Stimulated activated CD4-positive, alpha-beta T cell treated with anti-CD3 and anti-CD28 coated beads, TNF-alpha, amount 100 ng/mL, for 24 hours (primary cell): ENCODE data around the gene CHRNA10.

ENCODE experiments used
- DNase-seq, 3 experiments: peaks; one replicate each; pipeline ENCODE4 v3.0.0-alpha.2; 2020; ENCODE audit warnings: low read depth in 3 of 3

CHRNA10 gene

GRCh38 chr11:3671334-3672254 lies at the start of gene CHRNA10:
TSS of gene CHRNA10 (minus strand) at chr11:3671384. CDS start at chr11:3671312, 72 bp downstream.
- no peak for DNase-seq

- no peak for DNase-seq
These were observed 41.1 kb upstream of the CHRNA10 start for GRCh38 chr11:3712274-3712673.

- no peak for DNase-seq
These were observed 39.5 kb upstream of the CHRNA10 start for GRCh38 chr11:3710485-3711259.

- DNase-seq = no peak
These were observed 38.8 kb upstream of the CHRNA10 start for GRCh38 chr11:3709977-3710376.

GRCh38 chr11:3707176-3707575 lies 36.0 kb upstream of the CHRNA10 start:
- no peak for DNase-seq

- DNase-seq = no peak
These were observed 32.2 kb upstream of the CHRNA10 start for GRCh38 chr11:3703383-3703782.

GRCh38 chr11:3700910-3701309 lies 29.7 kb upstream of the CHRNA10 start:
- DNase-seq = no peak

- DNase-seq = no peak
These were observed 29.2 kb upstream of the CHRNA10 start for GRCh38 chr11:3700410-3700809.

- no peak for DNase-seq
These were observed 15.6 kb upstream of the CHRNA10 start for GRCh38 chr11:3686751-3687150.

- DNase-seq = no peak
These were observed 14.7 kb upstream of the CHRNA10 start for GRCh38 chr11:3685923-3686322.

GRCh38 chr11:3684819-3685172 lies 13.6 kb upstream of the CHRNA10 start:
- DNase-seq = no peak

- no peak for DNase-seq
These were observed 13.1 kb upstream of the CHRNA10 start for GRCh38 chr11:3684129-3684818.

- DNase-seq = no peak
These were observed 11.9 kb upstream of the CHRNA10 start for GRCh38 chr11:3683039-3683438.

- DNase-seq = no peak
These were observed 7.9 kb upstream of the CHRNA10 start for GRCh38 chr11:3679077-3679476.

GRCh38 chr11:3675971-3676370 lies 4.8 kb upstream of the CHRNA10 start:
- no peak for DNase-seq

GRCh38 chr11:3674189-3674588 lies 3.0 kb upstream of the CHRNA10 start:
- DNase-seq = no peak

- DNase-seq = no peak
These were observed 1.4 kb downstream of the CHRNA10 start for GRCh38 chr11:3669742-3670183.

GRCh38 chr11:3669128-3669527 lies 2.1 kb downstream of the CHRNA10 start:
- no peak for DNase-seq

GRCh38 chr11:3667149-3668035 lies 3.8 kb downstream of the CHRNA10 start:
- DNase-seq = no peak

- no peak for DNase-seq
These were observed 5.1 kb downstream of the CHRNA10 start for GRCh38 chr11:3666023-3666530.
